Activated CD4-positive, CD25-positive, alpha-beta regulatory T cell treated with anti-CD3 and anti-CD28 coated beads, Interleukin-2, amount 50 U/mL, for 24 hours (primary cell): Measurements from ENCODE around the gene SLC51A.

Experiments used
- ATAC-seq, 2 donors: fragments of 150-1000 bp; cut with Tn5 transposase; one replicate each; pipeline ENCODE4 v1.10.0; 2021; ENCODE audit warnings: mild to moderate bottlenecking in 1 of 2, moderate library complexity in 1 of 2

Gene SLC51A

GRCh38 chr3:196217307-196218154 is 1.2 kb downstream of the SLC51A start:
- no peak for ATAC-seq

DNA sequence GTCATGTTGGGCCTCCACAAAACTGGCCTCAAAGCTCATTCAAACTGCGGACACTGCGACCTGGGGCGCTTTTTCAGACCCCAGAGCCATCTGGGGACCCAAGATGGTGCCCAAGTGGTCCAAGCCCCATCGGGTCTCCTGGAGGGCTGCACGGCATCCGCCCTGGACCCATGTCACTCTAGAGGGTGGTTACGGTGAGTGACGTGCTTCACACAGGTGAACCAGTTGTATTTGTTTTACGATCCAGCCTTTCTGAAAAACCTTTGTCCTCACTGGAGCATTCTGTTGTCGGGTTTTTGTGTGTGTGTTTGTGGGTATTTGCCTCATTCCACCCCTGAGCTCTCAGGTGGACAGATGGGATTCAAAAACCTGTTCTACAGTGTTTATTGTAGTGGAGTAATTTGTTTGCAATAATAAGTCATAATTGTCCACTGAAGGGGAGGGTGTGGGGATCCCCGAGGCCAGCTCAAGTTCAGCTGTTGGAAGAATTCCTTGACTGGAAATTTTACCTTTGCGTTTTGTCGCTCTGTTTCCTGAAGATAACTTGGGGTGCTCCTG is 1.9 kb downstream of the SLC51A start:
- no peak for ATAC-seq

DNA sequence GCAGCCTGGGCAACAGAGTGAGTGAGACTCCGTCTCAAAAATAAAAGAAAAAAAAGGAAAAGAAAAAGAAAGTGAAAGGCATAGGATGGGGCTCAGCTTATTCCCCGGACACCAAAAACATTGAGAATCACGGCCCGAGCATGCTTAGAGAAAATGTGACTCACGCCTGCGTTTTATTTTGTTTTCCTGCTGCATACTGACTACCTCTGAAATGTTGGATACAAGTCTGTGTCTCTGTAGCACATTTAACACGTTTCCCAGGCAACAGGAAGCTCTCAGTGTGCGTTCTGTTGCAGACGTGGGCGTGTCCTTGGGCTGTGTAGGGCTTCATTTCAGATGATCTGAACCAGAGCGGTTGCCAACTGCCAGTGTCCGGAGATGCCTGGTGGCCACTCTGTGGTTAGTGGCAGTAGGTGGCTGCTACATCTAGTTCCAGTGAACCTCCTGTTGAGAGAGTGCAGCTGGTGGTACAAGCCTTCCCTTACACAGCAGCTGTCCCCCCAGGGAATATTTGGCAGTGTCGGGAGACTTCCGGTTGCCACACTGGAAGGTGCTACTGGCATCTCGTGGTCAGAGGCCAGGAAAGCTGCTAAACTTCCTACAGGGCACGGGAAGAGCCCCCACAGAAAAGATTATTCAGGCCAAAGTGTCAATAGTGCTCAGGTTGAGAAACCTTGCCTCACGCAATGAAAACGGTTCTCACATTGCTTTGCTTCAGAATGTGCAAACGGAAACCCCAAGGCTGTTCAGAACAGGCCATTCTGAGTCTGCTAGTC is 3.0 kb downstream of the SLC51A start:
- ATAC-seq, result peak; percentile 82 to 89

DNA sequence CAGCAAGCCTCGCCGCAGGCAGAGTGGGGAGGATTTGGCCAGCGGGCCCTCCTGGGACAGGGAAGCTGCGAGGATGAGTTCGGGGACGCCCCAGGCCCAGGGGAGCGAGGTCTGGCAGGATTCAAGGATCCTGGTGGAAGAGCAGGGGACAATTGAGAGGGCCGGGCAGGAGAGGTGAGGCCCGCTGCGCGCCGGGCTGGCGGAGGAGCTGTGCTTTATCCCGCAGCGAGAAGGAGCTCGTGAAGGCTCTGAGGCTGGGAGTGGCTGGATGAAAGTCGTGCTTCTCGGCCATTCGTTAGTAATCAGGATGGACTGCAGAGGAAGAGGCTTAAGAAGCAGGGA is 3.6 kb downstream of the SLC51A start:
- ATAC-seq, result no peak

GRCh38 chr3:196220587-196220986 is 4.3 kb downstream of the SLC51A start:
- ATAC-seq, result no peak

DNA sequence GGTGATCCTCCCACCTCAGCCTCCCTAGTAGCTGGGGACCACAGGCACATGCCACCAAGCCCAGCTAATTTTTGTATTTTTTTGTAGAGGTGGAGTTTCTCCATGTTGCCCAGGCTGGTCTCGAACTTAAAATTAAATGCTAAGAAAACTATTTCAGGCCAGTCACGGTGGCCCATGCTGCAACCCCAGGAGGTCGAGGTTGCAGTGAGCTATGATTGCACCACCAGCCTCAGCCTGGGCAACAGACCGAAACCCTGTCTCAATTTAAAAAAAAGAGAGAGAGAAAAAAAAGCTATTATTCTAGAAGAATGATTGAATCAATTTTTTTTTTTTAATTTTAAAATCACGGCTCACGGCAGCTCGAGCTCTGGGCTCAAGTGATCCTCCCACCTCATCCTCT is 4.7 kb downstream of the SLC51A start:
- ATAC-seq, result no peak

DNA sequence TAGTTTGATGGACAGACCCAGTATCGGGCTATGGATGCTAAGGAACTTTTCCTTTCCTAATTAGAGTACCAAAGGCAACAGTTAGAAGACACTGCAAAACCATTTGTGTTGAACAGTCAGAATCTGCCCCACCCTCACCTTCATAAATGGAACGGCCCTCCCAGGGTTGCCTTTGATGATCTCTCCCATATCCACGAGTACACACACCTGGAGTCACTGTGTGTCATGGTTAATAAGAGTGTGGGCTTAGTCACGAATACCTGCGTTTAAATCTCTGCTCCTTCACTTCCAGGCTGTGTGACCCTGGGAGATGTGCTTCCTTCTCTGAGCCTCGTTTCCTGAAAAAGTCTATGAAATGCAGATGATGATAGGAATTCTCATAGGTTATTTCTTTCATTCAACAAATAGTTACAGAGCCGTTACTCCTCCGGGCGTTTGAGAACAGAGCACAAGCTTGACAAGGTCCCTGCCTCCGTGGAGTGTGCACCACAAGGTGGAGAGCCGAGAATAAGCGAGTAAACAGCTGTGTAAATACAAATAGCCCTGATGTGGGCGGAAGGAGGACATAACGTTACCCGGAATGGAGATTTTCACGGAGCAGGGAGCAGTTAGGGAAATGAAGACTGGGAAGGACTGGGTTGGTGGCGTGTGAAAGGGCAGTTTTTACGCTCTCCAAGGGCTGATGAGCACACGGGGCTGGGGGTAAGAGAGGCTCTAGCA is 6.7 kb downstream of the SLC51A start:
- no peak for ATAC-seq

GRCh38 chr3:196225086-196225485 is 8.8 kb downstream of the SLC51A start:
- no peak for ATAC-seq

DNA sequence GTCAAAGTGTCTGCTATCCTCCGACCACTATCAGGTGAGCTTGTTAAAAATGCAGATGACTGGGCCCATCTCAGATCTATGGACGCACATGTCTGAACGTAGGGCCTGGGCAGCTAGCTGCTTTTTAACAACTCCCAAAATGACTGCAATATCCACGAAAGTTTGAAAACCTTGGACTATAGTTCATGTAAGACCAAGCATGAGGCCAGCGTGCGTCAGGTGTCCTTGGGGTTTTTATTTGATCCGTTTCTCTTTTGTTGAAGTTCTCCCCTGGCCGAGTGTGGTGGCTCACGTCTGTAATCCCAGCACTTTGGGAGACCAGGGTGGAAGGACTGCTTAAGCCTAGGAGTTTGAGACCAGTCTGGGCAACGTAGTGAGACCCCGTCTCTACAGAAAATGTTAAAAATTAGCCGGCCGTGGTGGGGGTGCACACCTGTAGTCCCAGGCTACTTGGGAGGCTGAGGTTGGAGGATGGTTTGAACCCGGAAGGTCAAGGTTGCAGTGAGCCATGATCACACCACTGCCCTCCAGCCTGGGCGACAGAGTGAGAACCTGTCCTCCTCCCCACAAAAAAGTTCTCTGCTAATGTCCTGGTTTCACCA is 9.5 kb downstream of the SLC51A start:
- ATAC-seq, result no peak

DNA sequence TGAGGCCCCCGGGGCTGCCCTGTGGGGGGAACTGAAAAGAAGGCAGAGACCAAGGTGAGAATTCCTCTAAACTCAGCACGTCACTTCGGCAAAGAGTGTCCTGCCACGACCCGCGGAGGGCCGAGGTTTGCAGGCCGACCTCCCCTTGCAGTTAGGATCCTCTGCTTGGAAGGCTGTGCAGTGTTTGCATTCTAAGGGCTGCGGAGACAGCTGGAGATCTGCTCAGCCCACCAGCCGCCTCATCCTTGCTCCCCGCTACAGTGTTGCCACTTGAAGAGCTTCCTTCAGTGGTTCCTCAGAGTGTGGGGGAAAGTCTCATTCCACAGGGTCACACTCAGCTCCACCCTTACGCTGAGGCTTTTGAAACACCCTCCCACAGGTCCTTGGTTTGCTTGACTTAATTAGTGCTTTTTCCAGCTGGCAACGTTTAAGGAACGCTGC is 10.8 kb downstream of the SLC51A start:
- no peak for ATAC-seq

DNA sequence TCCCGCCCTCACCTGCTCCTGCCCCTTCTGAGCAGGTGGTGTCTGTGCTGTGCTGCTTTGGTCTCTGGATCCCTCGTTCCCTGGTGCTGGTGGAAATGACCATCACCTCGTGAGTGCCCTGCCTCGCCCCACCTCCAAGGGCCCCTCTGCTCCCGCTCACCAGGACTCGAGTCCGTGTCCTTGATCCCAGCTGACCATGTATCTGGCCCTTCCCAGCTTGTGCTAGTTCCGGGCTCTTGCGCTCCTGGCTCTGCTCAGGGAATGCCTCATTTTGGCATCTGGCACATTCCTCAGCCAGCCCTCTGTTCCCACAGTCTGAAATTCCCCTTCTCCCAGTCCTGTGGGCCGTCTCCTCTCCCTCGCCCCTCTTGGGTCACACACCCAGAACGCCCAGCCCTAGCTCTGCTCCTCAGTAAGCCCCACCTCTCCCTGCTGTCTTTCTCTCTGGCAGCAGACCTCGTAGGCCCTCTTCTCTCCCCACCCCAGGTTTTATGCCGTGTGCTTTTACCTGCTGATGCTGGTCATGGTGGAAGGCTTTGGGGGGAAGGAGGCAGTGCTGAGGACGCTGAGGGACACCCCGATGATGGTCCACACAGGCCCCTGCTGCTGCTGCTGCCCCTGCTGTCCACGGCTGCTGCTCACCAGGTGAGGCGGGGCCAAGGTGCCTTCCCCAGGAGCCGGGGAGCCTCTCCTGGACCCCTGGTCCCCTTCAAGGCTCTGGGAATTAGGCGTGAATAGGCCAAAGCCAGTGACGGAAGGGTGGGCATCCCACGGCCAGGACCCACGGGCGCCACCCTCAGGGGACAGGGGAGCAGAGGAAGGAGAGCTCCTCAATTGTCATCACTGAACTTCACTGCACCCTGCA is 11.5 kb downstream of the SLC51A start:
- peak in 1 of 2 donors; percentile 10 for ATAC-seq

- ATAC-seq, result peak in 1 of 2 donors; percentile 41
These were observed 16.0 kb downstream of the SLC51A start for GRCh38 chr3:196232154-196232881.

- peak in 1 of 2 donors; percentile 34 for ATAC-seq
These were observed 16.5 kb downstream of the SLC51A start for GRCh38 chr3:196232882-196233251.

GRCh38 chr3:196235452-196236122 is 19.3 kb downstream of the SLC51A start:
- no peak for ATAC-seq

- ATAC-seq, result no peak
These were observed 19.9 kb downstream of the SLC51A start for GRCh38 chr3:196236223-196236622.

- no peak for ATAC-seq
These were observed 20.9 kb downstream of the SLC51A start for GRCh38 chr3:196237203-196237602.

- ATAC-seq, result no peak
These were observed 22.6 kb downstream of the SLC51A start for GRCh38 chr3:196238612-196239560.

DNA sequence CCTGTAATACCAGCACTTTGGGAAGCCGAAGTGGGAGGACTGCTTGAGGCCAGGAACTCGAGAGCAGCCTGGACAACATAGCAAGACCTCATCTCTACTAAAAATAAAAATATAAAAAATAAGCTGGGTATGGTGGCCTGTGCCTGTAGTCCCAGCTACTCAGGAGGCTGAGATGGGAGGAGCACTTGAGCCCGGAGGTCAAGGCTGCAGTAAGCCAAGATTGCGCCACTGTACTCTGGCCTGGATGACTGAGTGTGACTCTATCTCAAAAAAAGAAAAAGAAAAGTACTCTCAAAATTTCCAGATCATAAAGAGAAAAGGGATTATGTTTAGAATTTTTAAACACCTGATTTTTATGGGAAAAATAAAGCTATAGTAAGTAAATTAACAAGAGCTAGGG is 24.1 kb downstream of the SLC51A start:
- no peak for ATAC-seq

DNA sequence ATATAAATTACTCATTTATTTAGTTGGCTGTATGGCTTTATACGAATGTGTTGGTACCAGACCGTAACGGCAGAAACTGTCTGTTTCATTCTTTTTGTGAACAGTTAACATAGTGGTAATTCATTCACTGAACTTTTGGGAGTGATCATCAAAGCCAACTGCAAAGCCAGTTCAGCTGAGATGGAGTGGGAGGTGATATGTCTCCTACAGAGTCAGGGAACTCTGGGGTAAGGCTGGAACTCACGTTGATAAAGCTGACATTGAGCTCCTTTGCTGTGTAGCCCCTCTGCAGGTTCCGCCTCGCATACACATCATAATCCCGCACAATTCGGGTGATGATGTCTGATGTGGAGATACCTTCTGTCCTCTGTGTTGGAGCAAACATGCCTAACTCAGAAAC is 25.4 kb downstream of the SLC51A start:
- ATAC-seq, result no peak
